22Rv1 (cell line): ENCODE data around the gene MCM5.

Source experiments
- CTCF ChIP-seq: fragments of 450-650 bp; IDR thresholded peaks from 2 replicates; pipeline ENCODE4 v1.5.1; 2017; ENCODE audit warnings: mild to moderate bottlenecking
- ZFX ChIP-seq: fragments of 450-650 bp; IDR thresholded peaks from 2 replicates; pipeline ENCODE4 v1.6.1; 2017; ENCODE audit warnings: antibody characterized with exemption, borderline replicate concordance

GRCh38 chr22:35394011-35394312 lies 6.0 kb upstream of the MCM5 start:
- TF ChIP-seq CTCF (no peak), ZFX (no peak)
